Endothelial cell of umbilical vein (primary cell): ENCODE data around the gene FZD2. TPM values are rescaled to one million over a fixed set of nuclear protein-coding genes. Genes with fewer than 3 reads are reported as not detected.

Experiments used
- BruUV-seq: library from RNA; stranded (reverse); fragments of 400-500 nt; replicated peaks from 2 replicates; lab custom pipeline; 2021; lab: Mats Ljungman, UMichigan
- CTCF ChIA-PET: fragments of 300-600, 350-600 bp; sonication (Branson Sonifier 250); formaldehyde crosslinking; loops from one replicate; lab custom pipeline; 2021; ENCODE audit warnings: antibody characterized with exemption, inconsistent platforms; lab: Charles Lee
- POLR2A ChIA-PET: fragments of 300-600, 350-600 bp; sonication (Branson Sonifier 250); formaldehyde crosslinking; loops from one replicate; lab custom pipeline; 2021; ENCODE audit warnings: antibody characterized with exemption, inconsistent platforms; lab: Charles Lee
- DNase-seq: peaks from one replicate; pipeline ENCODE4 v3.0.0-alpha.2; 2011; ENCODE audit warnings: low read depth, low spot score
- FAIRE-seq: peaks from 2 replicates; lab custom pipeline; 2011; peaks lifted over from hg19 to GRCh38; lab: Jason Lieb, UNC
- H2AFZ ChIP-seq: 2 replicates; pipeline ENCODE4 v1.6.0; 2012; ENCODE audit warnings: low read depth, low read length, control low read depth, inconsistent platforms
- H3K27ac ChIP-seq: 2 replicates; pipeline ENCODE4 v1.5.1; 2011; ENCODE audit warnings: low read depth, mild to moderate bottlenecking, control low read depth, low read length, moderate library complexity; ENCODE audit not compliant: insufficient read depth
- H3K27me3 ChIP-seq, 2 experiments: 2 replicates each; pipeline versions ENCODE4 v1.6.0 to v1.6.1; 2011; ENCODE audit warnings: low read length in 2 of 2, mixed read lengths in 1 of 2; ENCODE audit not compliant: control insufficient read depth in 2 of 2, insufficient read depth in 2 of 2
- H3K36me3 ChIP-seq, 2 experiments: 2 replicates in 1 of 2; 3 replicates in 1 of 2; pipeline ENCODE4 v1.5.1; 2011; ENCODE audit warnings: low read length in 2 of 2, mild to moderate bottlenecking in 1 of 2, moderate library complexity in 1 of 2; ENCODE audit not compliant: control insufficient read depth in 2 of 2, insufficient read depth in 2 of 2; ENCODE audit errors: extremely low read depth in 1 of 2
- H3K4me1 ChIP-seq: 3 replicates; pipeline ENCODE4 v1.5.1; 2011; ENCODE audit warnings: mild to moderate bottlenecking, low read length; ENCODE audit not compliant: control insufficient read depth, insufficient read depth; ENCODE audit errors: extremely low read depth
- H3K4me2 ChIP-seq: 2 replicates; pipeline ENCODE4 v1.6.1; 2011; ENCODE audit warnings: low read length, control low read depth, mixed read lengths; ENCODE audit not compliant: insufficient read depth
- H3K4me3 ChIP-seq, 3 experiments: fragments of 200-600 bp in 1 of 3; sonication (generic), shearing (Covaris generic) in 1 of 3; replicated peaks in 1 of 3; 2 replicates each; pipeline ENCODE4 v1.5.1; 2011 to 2016; ENCODE audit warnings: control low read depth in 3 of 3, low read length in 3 of 3, mild to moderate bottlenecking in 2 of 3, inconsistent platforms in 1 of 3, low read depth in 1 of 3, moderate library complexity in 1 of 3; ENCODE audit not compliant: insufficient read depth in 1 of 3
- H3K79me2 ChIP-seq: 2 replicates; pipeline ENCODE4 v1.6.0; 2012; ENCODE audit warnings: low read length, inconsistent platforms; ENCODE audit not compliant: control insufficient read depth, insufficient read depth
- H3K9ac ChIP-seq: replicated peaks from 2 replicates; pipeline ENCODE3; 2011; ENCODE audit warnings: low read length, control low read depth; ENCODE audit not compliant: insufficient read depth; ENCODE audit errors: extremely low read depth
- H3K9me1 ChIP-seq: replicated peaks from 3 replicates; pipeline ENCODE4 v1.6.0; 2011; ENCODE audit warnings: mild to moderate bottlenecking, low read length; ENCODE audit not compliant: control insufficient read depth, insufficient read depth; ENCODE audit errors: extremely low read depth
- H3K9me3 ChIP-seq: replicated peaks from 2 replicates; pipeline ENCODE4 v1.5.1; 2012; ENCODE audit warnings: low read length, inconsistent platforms; ENCODE audit not compliant: control insufficient read depth, insufficient read depth
- H4K20me1 ChIP-seq: replicated peaks from 2 replicates; pipeline ENCODE3; 2011; ENCODE audit warnings: mild to moderate bottlenecking, low read length; ENCODE audit not compliant: control insufficient read depth, insufficient read depth; ENCODE audit errors: extremely low read depth
- CTCF ChIP-seq, 2 donors: IDR thresholded peaks; 1 replicate in 1 of 2; 2 replicates in 1 of 2; pipeline ENCODE4 v1.5.1; 2011; ENCODE audit warnings: low read length in 2 of 2, mild to moderate bottlenecking in 2 of 2, moderate library complexity in 2 of 2, control low read depth in 1 of 2, inconsistent platforms in 1 of 2, low read depth in 1 of 2; ENCODE audit not compliant: insufficient read depth in 1 of 2; ENCODE audit errors: extremely low read depth in 1 of 2
- EZH2 ChIP-seq: IDR thresholded peaks from 2 replicates; pipeline ENCODE4 v1.6.1; 2012; ENCODE audit warnings: borderline replicate concordance, low read depth, mild to moderate bottlenecking, moderate library complexity, low read length, inconsistent platforms; ENCODE audit not compliant: severe bottlenecking
- FOS ChIP-seq: IDR thresholded peaks from 2 replicates; pipeline ENCODE4 v1.6.1; 2011; ENCODE audit warnings: mild to moderate bottlenecking, low read length, moderate library complexity, borderline replicate concordance; ENCODE audit not compliant: insufficient read depth
- GATA2 ChIP-seq: IDR thresholded peaks from 2 replicates; pipeline ENCODE4 v1.7.0; 2011; ENCODE audit warnings: low read depth, mild to moderate bottlenecking, moderate library complexity, mixed read lengths, low read length; ENCODE audit not compliant: insufficient read length, insufficient read depth
- JUN ChIP-seq: IDR thresholded peaks from 2 replicates; pipeline ENCODE4 v1.6.1; 2011; ENCODE audit warnings: borderline replicate concordance, low read depth; ENCODE audit not compliant: insufficient read length, insufficient read depth
- MAX ChIP-seq: IDR thresholded peaks from 2 replicates; pipeline ENCODE4 v1.6.1; 2011; ENCODE audit not compliant: insufficient read depth, insufficient read length
- MYC ChIP-seq: IDR thresholded peaks from one replicate; pipeline ENCODE4 v1.6.1; 2011; ENCODE audit warnings: mild to moderate bottlenecking, low read depth, low read length
- POLR2A ChIP-seq: IDR thresholded peaks from 2 replicates; pipeline ENCODE4 v1.6.1; 2012; ENCODE audit warnings: low read depth, mild to moderate bottlenecking, control low read depth, low read length
- POLR2AphosphoS5 ChIP-seq: IDR thresholded peaks from 2 replicates; pipeline ENCODE4 v1.6.1; 2012; ENCODE audit warnings: low read depth, mild to moderate bottlenecking, control low read depth, low read length, moderate library complexity; ENCODE audit not compliant: insufficient read depth
- dilution Hi-C: fragments of 300-500 bp; cut with MboI; formaldehyde crosslinking; loops from one replicate; pipeline ENCODE4 v1.15.0; 2019; ENCODE audit warnings: low sequenced_read_pairs; ENCODE audit not compliant: extremely low pct_ligation_motif_present
- intact Hi-C: fragments of 100-400 bp; cut with micrococcal nuclease; formaldehyde crosslinking; loops from one replicate; pipeline ENCODE4 v1.10.0; 2022
- polyA plus RNA-seq, 4 experiments: library from polyadenylated mRNA; depleted of rRNA in 3 of 4; stranded (reverse) in 3 of 4; unstranded in 1 of 4; fragments of >200 nt; gene quantifications; 2 replicates each; pipeline versions ENCODE4 v1.2.1 to v1.2.3, GENCODE V29; 2011 to 2012; ENCODE audit warnings: missing spikeins in 1 of 4
- total RNA-seq: library from RNA; stranded (reverse); gene quantifications from 2 replicates; pipeline ENCODE4 v1.2.3, GENCODE V29; 2021

The FZD2 gene
- total and polyA plus RNA-seq, 2 donors (not counting 3 experiments of a cell fraction or from before 2014, with no cell fraction given) = 5.8 to 14.0 TPM

- no peak for FAIRE-seq
- Histone ChIP-seq H4K20me1 (no peaks in the 10 kb centered on the region), H3K9me1 (no peaks in the 10 kb centered on the region), H3K36me3 (no peaks in the 10 kb centered on the region), H2AFZ (no peak overlapping the region), H3K79me2 (no peaks in the 10 kb centered on the region), H3K4me2 (no peak overlapping the region), H3K9me3 (no peaks in the 10 kb centered on the region), H3K4me3 (no peak overlapping the region), H3K4me1 (peaks cover 11% of the 10 kb centered on the region), H3K9ac (no peak overlapping the region), H3K27ac (no peak overlapping the region), H3K27me3 (peaks cover 0 to 2% of the 10 kb centered on the region in 2 experiments)
- intact Hi-C loops = no loop called here
- no TSS peak for BruUV-seq
- CTCF ChIA-PET = interaction anchor here (1.0 to 1.6 kb wide), 3 partner anchors 13 to 62 kb away, joined by 3 to 6 read pairs (median 4); no protein-coding TSS in a partner anchor
- no peak for DNase-seq
- TF ChIP-seq JUN = no peak
- no peak for TF ChIP-seq MAX
- TF ChIP-seq POLR2AphosphoS5 = no peak
- TF ChIP-seq GATA2 = no peak
- TF ChIP-seq MYC = no peak
- no peak for TF ChIP-seq FOS
- no peak for TF ChIP-seq EZH2
- TF ChIP-seq CTCF (IDR thresholded peaks at IDR 0.05; ENCODE audit: extremely low read depth in 1 of 2, insufficient read depth in 1 of 2, low read depth in 1 of 2, low read length in 2 of 2) = no peak
- TF ChIP-seq POLR2A = no peak
- dilution Hi-C loops = no loop called here
- POLR2A ChIA-PET = no interaction called here
These were observed 38.0 kb downstream of the FZD2 start for GRCh38 chr17:44595216-44595775.
